SU-DHL-6 (cell line): Measurements from ENCODE around the gene SUCO.
"Not testable (repeated sequence)": the region's sequence is repeated elsewhere in the genome, so short reads cannot be mapped to it uniquely, and the experiment has no call there.

Source experiments
- H2AFZ ChIP-seq: fragments of 200-600 bp; sonication (generic); 2 replicates; pipeline ENCODE4 v1.6.1; 2014; ENCODE audit warnings: low read depth, mild to moderate bottlenecking, moderate library complexity, mixed read lengths, antibody characterized with exemption, low read length; ENCODE audit not compliant: severe bottlenecking
- H3F3A ChIP-seq: fragments of 200-600 bp; shearing (Covaris generic); 2 replicates; pipeline ENCODE4 v1.6.0; 2016; ENCODE audit warnings: antibody characterized with exemption, mild to moderate bottlenecking; ENCODE audit not compliant: insufficient read depth
- H3K27ac ChIP-seq: fragments of 200-600 bp; sonication (generic); 2 replicates; pipeline ENCODE4 v1.5.1; 2016; ENCODE audit warnings: low read depth, mild to moderate bottlenecking, low read length, moderate library complexity, mixed read lengths
- H3K27me3 ChIP-seq: fragments of 200-600 bp; sonication (generic), shearing (Covaris generic); 2 replicates; pipeline ENCODE4 v1.6.0; 2014; ENCODE audit warnings: mild to moderate bottlenecking, low read length
- H3K36me3 ChIP-seq: fragments of 200-600 bp; sonication (generic); 2 replicates; pipeline ENCODE4 v1.6.1; 2014; ENCODE audit warnings: mild to moderate bottlenecking, low read length, mixed read lengths
- H3K4me2 ChIP-seq: fragments of 300-600, 200-600 bp; shearing (Covaris generic), sonication (generic); 2 replicates; pipeline ENCODE4 v1.6.0; 2014; ENCODE audit warnings: low read length, low read depth, mild to moderate bottlenecking; ENCODE audit not compliant: poor library complexity, severe bottlenecking
- H3K4me3 ChIP-seq: fragments of 200-600 bp; sonication (generic); 2 replicates; pipeline ENCODE4 v1.5.1; 2014; ENCODE audit warnings: antibody characterized with exemption, low read length, mild to moderate bottlenecking, mixed read lengths; ENCODE audit not compliant: insufficient read depth, poor library complexity, severe bottlenecking
- H3K79me2 ChIP-seq: fragments of 200-600 bp; sonication (generic); 2 replicates; pipeline ENCODE4 v1.6.1; 2014; ENCODE audit warnings: mild to moderate bottlenecking, low read length, moderate library complexity; ENCODE audit not compliant: insufficient read depth
- H3K9ac ChIP-seq: fragments of 200-600 bp; sonication (generic); 2 replicates; pipeline ENCODE4 v1.7.0; 2014; ENCODE audit warnings: mild to moderate bottlenecking, low read length
- H3K9me2 ChIP-seq: fragments of 200-600 bp; sonication (generic); replicated peaks from 2 replicates; pipeline ENCODE4 v1.6.1; 2014; ENCODE audit warnings: low read length; ENCODE audit not compliant: insufficient read depth
- H3K9me3 ChIP-seq: fragments of 200-600 bp; sonication (generic); 2 replicates; pipeline ENCODE4 v1.6.1; 2014; ENCODE audit warnings: low read length, mixed read lengths; ENCODE audit not compliant: insufficient read depth
- H4K20me1 ChIP-seq: fragments of 200-600 bp; sonication (generic); 2 replicates; pipeline ENCODE4 v1.6.1; 2014; ENCODE audit warnings: low read depth, mild to moderate bottlenecking, antibody characterized with exemption, low read length, moderate library complexity, mixed read lengths
- EZH2phosphoT487 ChIP-seq: fragments of 200-600 bp; sonication (generic), shearing (Covaris generic); conservative IDR thresholded peaks from 2 replicates; pipeline ENCODE4 v1.6.1; 2018; ENCODE audit warnings: mild to moderate bottlenecking, antibody characterized with exemption, low read length, moderate library complexity, mixed read lengths
- TF ChIP-seq, protein P1 (sequence below): fragments of 200-600 bp; sonication (generic); IDR thresholded peaks from one replicate; pipeline ENCODE4 v1.5.1; 2017; ENCODE audit warnings: antibody characterized with exemption, mild to moderate bottlenecking, low read length, moderate library complexity; ENCODE audit not compliant: insufficient read depth, poor library complexity, severe bottlenecking

Gene SUCO

DNA sequence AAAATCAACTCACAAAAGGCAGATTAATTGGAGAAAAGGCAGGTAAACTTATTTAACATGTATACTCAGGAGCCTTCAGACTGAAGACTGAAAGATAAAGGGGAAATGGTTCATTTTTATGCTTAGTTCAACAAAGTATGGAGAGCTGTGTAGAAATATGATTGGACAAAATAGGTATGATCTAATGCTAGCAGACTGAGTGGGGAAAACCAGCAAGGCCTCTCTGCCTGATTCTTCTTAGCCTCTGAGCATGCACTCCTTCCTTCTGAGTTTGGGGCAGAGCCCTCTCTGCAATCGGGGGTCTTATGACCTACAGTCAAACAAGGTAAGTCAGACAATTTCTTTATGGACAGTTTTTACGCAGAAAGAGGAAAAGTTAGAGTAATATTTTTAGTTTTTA is 38.8 kb upstream of the SUCO start:
- no peaks in the 10 kb centered on the region for H3K9me3 ChIP-seq
- H3K9me2 ChIP-seq = no peaks in the 10 kb centered on the region
- no peak overlapping the region for H3K27ac ChIP-seq
- H3K9ac ChIP-seq = no peak overlapping the region
- H4K20me1 ChIP-seq = no peaks in the 10 kb centered on the region
- H3K4me2 ChIP-seq = no peak overlapping the region
- H2AFZ ChIP-seq = no peak overlapping the region
- H3K36me3 ChIP-seq = no peaks in the 10 kb centered on the region
- H3K79me2 ChIP-seq = no peaks in the 10 kb centered on the region
- H3K27me3 ChIP-seq = no peaks in the 10 kb centered on the region
- H3F3A ChIP-seq = no peaks in the 10 kb centered on the region
- H3K4me3 ChIP-seq = no peak overlapping the region
- TF ChIP-seq, protein P1, sequence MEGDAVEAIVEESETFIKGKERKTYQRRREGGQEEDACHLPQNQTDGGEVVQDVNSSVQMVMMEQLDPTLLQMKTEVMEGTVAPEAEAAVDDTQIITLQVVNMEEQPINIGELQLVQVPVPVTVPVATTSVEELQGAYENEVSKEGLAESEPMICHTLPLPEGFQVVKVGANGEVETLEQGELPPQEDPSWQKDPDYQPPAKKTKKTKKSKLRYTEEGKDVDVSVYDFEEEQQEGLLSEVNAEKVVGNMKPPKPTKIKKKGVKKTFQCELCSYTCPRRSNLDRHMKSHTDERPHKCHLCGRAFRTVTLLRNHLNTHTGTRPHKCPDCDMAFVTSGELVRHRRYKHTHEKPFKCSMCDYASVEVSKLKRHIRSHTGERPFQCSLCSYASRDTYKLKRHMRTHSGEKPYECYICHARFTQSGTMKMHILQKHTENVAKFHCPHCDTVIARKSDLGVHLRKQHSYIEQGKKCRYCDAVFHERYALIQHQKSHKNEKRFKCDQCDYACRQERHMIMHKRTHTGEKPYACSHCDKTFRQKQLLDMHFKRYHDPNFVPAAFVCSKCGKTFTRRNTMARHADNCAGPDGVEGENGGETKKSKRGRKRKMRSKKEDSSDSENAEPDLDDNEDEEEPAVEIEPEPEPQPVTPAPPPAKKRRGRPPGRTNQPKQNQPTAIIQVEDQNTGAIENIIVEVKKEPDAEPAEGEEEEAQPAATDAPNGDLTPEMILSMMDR = no peak
- no peak for TF ChIP-seq EZH2phosphoT487

DNA sequence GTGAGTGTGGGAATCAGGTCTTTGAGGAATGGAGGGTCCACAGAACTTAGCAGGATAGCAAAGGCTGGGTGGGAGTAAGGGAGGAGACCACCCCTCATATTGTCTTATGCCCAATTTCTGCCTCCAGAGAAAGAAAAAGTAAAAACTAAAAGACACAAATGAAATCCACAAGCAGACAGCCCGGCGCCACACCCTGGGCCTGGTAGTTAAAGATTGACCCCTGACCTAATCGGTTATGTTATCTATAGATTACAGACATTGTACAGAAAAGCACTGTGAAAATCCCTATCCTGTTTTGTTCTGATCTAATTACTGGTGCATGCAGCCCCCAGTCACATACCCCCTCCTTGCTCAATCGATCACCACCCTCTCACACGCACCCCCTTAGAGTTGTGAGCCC is 36.8 kb upstream of the SUCO start:
- H3K4me3 ChIP-seq, H3K4me2 ChIP-seq, H3K9me3 ChIP-seq, H3K79me2 ChIP-seq, H4K20me1 ChIP-seq, H3K36me3 ChIP-seq, H3K9ac ChIP-seq, H3K27ac ChIP-seq, H3K9me2 ChIP-seq, H2AFZ ChIP-seq, H3K27me3 ChIP-seq, H3F3A ChIP-seq: not testable (repeated sequence)

DNA sequence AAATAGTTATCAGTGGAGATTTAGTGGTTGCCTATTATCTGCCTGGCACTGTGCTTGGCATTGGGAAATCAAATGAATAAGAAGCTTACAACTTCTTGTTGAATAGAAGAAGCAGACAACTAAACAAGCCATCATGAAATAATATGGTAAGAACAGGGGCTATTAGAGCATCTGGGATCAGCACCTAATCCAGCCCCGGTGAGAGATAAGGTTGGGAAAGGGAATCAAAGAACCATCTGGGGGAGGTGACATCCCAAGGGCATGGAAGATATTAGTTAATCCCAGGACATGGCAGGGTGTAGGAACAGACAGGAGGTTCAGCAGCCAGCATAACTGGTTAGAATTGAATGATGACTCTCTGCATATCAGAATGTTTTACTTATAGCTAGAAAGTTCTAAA is 36.3 kb upstream of the SUCO start:
- Histone ChIP-seq H3K9ac (no peak overlapping the region), H3F3A (no peaks in the 10 kb centered on the region), H3K4me3 (no peak overlapping the region), H3K9me3 (no peaks in the 10 kb centered on the region), H3K27ac (no peak overlapping the region), H2AFZ (no peak overlapping the region), H3K4me2 (no peak overlapping the region), H4K20me1 (no peaks in the 10 kb centered on the region), H3K27me3 (no peaks in the 10 kb centered on the region), H3K79me2 (no peaks in the 10 kb centered on the region), H3K36me3 (no peaks in the 10 kb centered on the region), H3K9me2 (no peaks in the 10 kb centered on the region)
- no peak for TF ChIP-seq EZH2phosphoT487
- TF ChIP-seq, protein P1 = no peak

DNA sequence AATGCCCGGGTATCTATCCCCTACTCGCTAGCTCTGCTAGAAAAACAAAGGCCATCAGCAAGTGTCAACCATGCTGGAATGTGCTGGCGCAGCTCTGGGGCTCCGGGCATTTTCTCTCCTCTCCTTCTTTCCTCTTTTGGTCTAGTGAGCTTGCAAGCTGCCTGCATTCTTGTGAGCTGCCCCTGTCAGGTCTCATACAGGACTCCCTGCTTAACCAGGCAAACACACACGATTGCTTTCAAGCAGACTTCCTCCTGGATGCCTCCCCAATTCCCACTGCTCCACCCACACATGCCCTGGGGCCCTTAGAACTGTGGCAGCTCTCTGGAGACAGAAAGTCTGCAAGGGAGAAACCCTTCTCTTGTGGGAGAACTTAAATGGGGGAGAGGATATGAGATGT is 35.7 kb upstream of the SUCO start:
- H3K36me3 ChIP-seq = no peaks in the 10 kb centered on the region
- no peak overlapping the region for H3K4me2 ChIP-seq

More for the DNA sequence above, 35.7 kb upstream of the SUCO start:
- no peak for TF ChIP-seq EZH2phosphoT487
- TF ChIP-seq, protein P1 = no peak
- Histone ChIP-seq H3F3A (no peaks in the 10 kb centered on the region), H3K9ac (no peak overlapping the region), H2AFZ (no peak overlapping the region), H3K4me3 (no peak overlapping the region), H3K27ac (no peak overlapping the region), H4K20me1 (no peaks in the 10 kb centered on the region), H3K79me2 (no peaks in the 10 kb centered on the region), H3K27me3 (no peaks in the 10 kb centered on the region), H3K9me3 (no peaks in the 10 kb centered on the region), H3K9me2 (no peaks in the 10 kb centered on the region)
